Heart right ventricle (tissue), 16 donors: ENCODE measurements around the gene LRRC8E. TPM values are rescaled to one million over a fixed set of nuclear protein-coding genes. Genes with fewer than 3 reads are reported as not detected.
"Not testable (repeated sequence)": the region's sequence is repeated elsewhere in the genome, so short reads cannot be mapped to it uniquely, and the experiment has no call there.

Experiments used
- ATAC-seq, 8 donors: fragments of 200-7000 bp; cut with Tn5 transposase; one replicate each; pipeline ENCODE4 v1.9.1; 2020; ENCODE audit warnings: mild to moderate bottlenecking in 8 of 8, moderate library complexity in 8 of 8, moderate number of reproducible peaks in 1 of 8
- DNase-seq, 2 donors: peaks; one replicate each; pipeline ENCODE4 v3.0.0-alpha.2; 2020
- H3K27ac ChIP-seq, 10 donors: fragments of 200-600 bp; sonication (generic) in 2 of 10; one replicate each; pipeline versions ENCODE4 v1.5.0 to v1.8.0; 2020 to 2022; ENCODE audit warnings: mild to moderate bottlenecking in 3 of 10
- H3K27me3 ChIP-seq, 7 donors: fragments of 200-600 bp; one replicate each; pipeline ENCODE4 v1.8.0; 2021 to 2022; ENCODE audit warnings: mild to moderate bottlenecking in 2 of 7
- H3K36me3 ChIP-seq, 9 donors: fragments of 200-600 bp; sonication (generic) in 1 of 9; one replicate each; pipeline versions ENCODE4 v1.5.0 to v1.8.0; 2020 to 2022; ENCODE audit warnings: mild to moderate bottlenecking in 2 of 9
- H3K4me1 ChIP-seq, 9 donors: fragments of 200-600 bp; sonication (generic) in 1 of 9; one replicate each; pipeline versions ENCODE4 v1.5.0 to v1.8.0; 2020 to 2022; ENCODE audit warnings: mild to moderate bottlenecking in 4 of 9
- H3K4me3 ChIP-seq, 10 donors: fragments of 200-600 bp; sonication (generic) in 2 of 10; one replicate each; pipeline versions ENCODE4 v1.5.0 to v1.8.0; 2020 to 2022; ENCODE audit warnings: mild to moderate bottlenecking in 7 of 10, moderate library complexity in 2 of 10
- H3K9me3 ChIP-seq, 11 donors: fragments of 200-600 bp in 10 of 11; sonication (generic) in 2 of 11; one replicate each; pipeline versions ENCODE4 v1.5.0 to v1.8.0; 2013 to 2022; ENCODE audit warnings: mild to moderate bottlenecking in 2 of 11, control low read depth in 1 of 11, moderate library complexity in 1 of 11
- WGBS, 2 donors: extraction: QIAGEN DNeasy Blood & Tissue Kit; methylation state at CpG; one replicate each; pipeline ENCODE4 v1.1.7; 2013; ENCODE audit warnings: inconsistent platforms in 1 of 2; 5-methylcytosine and 5-hydroxymethylcytosine counted together
- intact Hi-C, 10 donors: fragments of 100-400 bp; cut with DNase I; formaldehyde crosslinking; loops; one replicate each; pipeline versions ENCODE4 v1.11.1 to v1.14.2; 2022
- polyA plus RNA-seq, 2 donors: library from polyadenylated mRNA; stranded (reverse); fragments of 200-250 nt; gene quantifications; one replicate each; pipeline ENCODE4 v1.2.3, GENCODE V29; 2013
- total RNA-seq, 10 donors: library from RNA; stranded (reverse); fragmentation: NEBNext Ultra II Directional in 3 of 10; extraction: Animal tissue kit (Norgen Biotek cat#: 25700) in 3 of 10; gene quantifications; one replicate each; pipeline versions ENCODE4 v1.2.1 to v1.2.4, GENCODE V29; 2021 to 2023
- TF ChIP-seq, protein P1 (sequence below), 9 donors: fragments of 200-600 bp; sonication (generic) in 2 of 9; IDR thresholded peaks; one replicate each; pipeline versions ENCODE4 v1.5.0 to v1.8.0; 2021 to 2022; ENCODE audit warnings: antibody characterized with exemption in 9 of 9, mild to moderate bottlenecking in 5 of 9, moderate library complexity in 1 of 9
- donor health status: Arrhythmogenic right ventricular cardiomyopathy.
- donor health status: ischemic (EF 13 %, LVEDD 7.1; RV severe dilation, severe dysfunction).
- donor health status: healthy with polysubstance abuse.
- donor health status: DM: no; HTN: yes; CAD: no.
- donor health status: DM: no; HTN: no; CAD: no.
- donor health status: ischemic (EF 25% LVEDD 6.9; RV normal size, moderate dysfunction).
- donor health status: ischemic (EF 25% LVEDD 5.7; RV mildly dilated, moderate dysfunction).
- donor health status: healthy.
- donor health status: DM: yes; HTN: yes; CAD: no.
- donor health status: Ischemic cardiomyopathy.
- donor health status: ischemic (EF 35%, LVEDD 5.7; RV mildly dilated, moderate dysfunction).
- donor health status: nonischemic (EF 11% LVEDD 7.7; RV severe dilation, severe dysfunction).
- donor health status: DM: yes; HTN: yes; CAD: no.
- donor health status: PGD.
- donor health status: ischemic (EF 29% LVEDD 5.4; RV normal size, mild dysfunction).
- donor health status: nonischemic (EF 23%, LVEDD 6.1; RV moderate dilation, normal function).

The LRRC8E gene
- total and polyA plus RNA-seq, 12 donors = 0.33 to 3.3 (median 0.99) TPM

GRCh38 chr19:7858109-7858770 is 30.1 kb upstream of the LRRC8E start:
- WGBS, 2 donors = 75 to 80% methylated on average over 29 of the region's 29 CpGs
- Histone ChIP-seq H3K4me3 (no peak overlapping the region), H3K27ac (no peak overlapping the region), H3K27me3 (peaks cover 0 to 26% (median 14%) of the 10 kb centered on the region in 7 donors), H3K36me3 (peaks cover 0 to 21% (median 0%) of the 10 kb centered on the region in 9 donors), H3K9me3 (no peaks in the 10 kb centered on the region), H3K4me1 (peaks cover 0 to 27% (median 16%) of the 10 kb centered on the region in 9 donors)
- TF ChIP-seq, protein P1, sequence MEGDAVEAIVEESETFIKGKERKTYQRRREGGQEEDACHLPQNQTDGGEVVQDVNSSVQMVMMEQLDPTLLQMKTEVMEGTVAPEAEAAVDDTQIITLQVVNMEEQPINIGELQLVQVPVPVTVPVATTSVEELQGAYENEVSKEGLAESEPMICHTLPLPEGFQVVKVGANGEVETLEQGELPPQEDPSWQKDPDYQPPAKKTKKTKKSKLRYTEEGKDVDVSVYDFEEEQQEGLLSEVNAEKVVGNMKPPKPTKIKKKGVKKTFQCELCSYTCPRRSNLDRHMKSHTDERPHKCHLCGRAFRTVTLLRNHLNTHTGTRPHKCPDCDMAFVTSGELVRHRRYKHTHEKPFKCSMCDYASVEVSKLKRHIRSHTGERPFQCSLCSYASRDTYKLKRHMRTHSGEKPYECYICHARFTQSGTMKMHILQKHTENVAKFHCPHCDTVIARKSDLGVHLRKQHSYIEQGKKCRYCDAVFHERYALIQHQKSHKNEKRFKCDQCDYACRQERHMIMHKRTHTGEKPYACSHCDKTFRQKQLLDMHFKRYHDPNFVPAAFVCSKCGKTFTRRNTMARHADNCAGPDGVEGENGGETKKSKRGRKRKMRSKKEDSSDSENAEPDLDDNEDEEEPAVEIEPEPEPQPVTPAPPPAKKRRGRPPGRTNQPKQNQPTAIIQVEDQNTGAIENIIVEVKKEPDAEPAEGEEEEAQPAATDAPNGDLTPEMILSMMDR (IDR thresholded peaks at IDR 0.05) = no peak
- intact Hi-C loops = loop anchor here in 4 of 10 donors (5.0 to 10.0 kb wide), 2 partner anchors 64 to 67 kb away; partner anchors contain the start of genes SNAPC2 (in 4 of the 4) and CTXN1 (in 3 of the 4)
- DNase-seq (no peak), ATAC-seq (no peak)

- Histone ChIP-seq H3K4me1 (peaks cover 0 to 24% (median 16%) of the 10 kb centered on the region in 9 donors), H3K36me3 (peaks cover 0 to 25% (median 0%) of the 10 kb centered on the region in 9 donors), H3K27me3 (peaks cover 4 to 34% (median 17%) of the 10 kb centered on the region in 7 donors)
- not testable (repeated sequence) for H3K27ac ChIP-seq, H3K9me3 ChIP-seq, DNase-seq, H3K4me3 ChIP-seq, ATAC-seq
- 97 to 98% methylated on average over 8 of the region's 8 CpGs for WGBS, 2 donors
- intact Hi-C loops = loop anchor here in 4 of 10 donors (5.0 to 10.0 kb wide), 2 partner anchors 63 to 66 kb away; partner anchors contain the start of genes SNAPC2 (in 4 of the 4) and CTXN1 (in 3 of the 4)
Observed at GRCh38 chr19:7859087-7859486, 29.2 kb upstream of the LRRC8E start.

DNA sequence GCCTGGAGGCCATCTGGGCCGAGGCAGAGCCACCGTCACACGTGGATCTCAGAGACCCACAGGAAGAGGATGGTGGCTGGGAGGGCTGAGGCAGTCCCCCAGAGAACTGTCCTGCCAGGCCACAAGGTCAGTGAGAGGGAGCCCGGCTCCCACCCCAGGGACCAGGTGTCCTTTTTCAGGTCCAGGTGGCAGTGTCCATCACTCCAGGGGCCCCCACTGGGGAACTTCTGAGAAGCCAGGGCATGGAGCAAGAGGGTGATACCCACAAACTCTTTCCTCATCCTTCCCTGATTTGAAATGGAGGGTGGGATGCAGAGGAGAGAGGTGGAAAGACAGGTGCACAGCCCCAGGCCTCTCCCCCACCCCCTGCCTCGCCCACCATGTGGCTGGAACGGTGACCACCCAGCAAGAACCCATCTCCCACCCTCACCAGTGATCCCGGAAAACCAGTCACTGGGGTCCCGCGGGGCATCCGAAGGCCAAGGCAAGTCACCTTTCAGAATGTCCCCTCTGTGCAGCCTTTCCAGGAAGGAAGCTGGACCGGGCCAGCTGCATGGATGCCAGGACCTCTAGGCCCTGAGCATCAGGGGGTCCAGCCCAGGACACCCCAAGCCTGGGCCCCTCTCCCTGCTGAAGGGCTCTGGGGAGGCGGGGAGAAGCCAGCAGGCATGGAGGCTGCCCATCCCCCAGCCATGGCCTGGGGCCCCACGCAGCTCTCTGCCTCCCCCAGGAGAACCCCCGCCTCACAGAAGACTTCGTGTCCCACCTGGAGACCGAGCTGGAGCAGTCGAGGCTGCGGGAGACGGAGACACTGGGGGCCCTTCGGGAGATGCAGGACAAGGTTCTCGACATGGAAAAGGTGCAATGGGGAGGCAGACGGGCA is 28.2 kb upstream of the LRRC8E start:
- Histone ChIP-seq H3K36me3 (peaks cover 0 to 25% (median 0%) of the 10 kb centered on the region in 9 donors), H3K27me3 (peaks cover 4 to 44% (median 27%) of the 10 kb centered on the region in 7 donors), H3K9me3 (no peaks in the 10 kb centered on the region), H3K27ac (no peak overlapping the region), H3K4me3 (no peak overlapping the region), H3K4me1 (peaks cover 0 to 24% (median 16%) of the 10 kb centered on the region in 9 donors)
- TF ChIP-seq, protein P1 (IDR thresholded peaks at IDR 0.05) = no peak
- WGBS, 2 donors = 86 to 93% methylated on average over 22 of the region's 22 CpGs
- ATAC-seq (no peak), DNase-seq (no peak)
- intact Hi-C loops = loop anchor here in 4 of 10 donors (5.0 to 10.0 kb wide), 2 partner anchors 62 to 65 kb away; partner anchors contain the start of genes SNAPC2 (in 4 of the 4) and CTXN1 (in 3 of the 4)

DNA sequence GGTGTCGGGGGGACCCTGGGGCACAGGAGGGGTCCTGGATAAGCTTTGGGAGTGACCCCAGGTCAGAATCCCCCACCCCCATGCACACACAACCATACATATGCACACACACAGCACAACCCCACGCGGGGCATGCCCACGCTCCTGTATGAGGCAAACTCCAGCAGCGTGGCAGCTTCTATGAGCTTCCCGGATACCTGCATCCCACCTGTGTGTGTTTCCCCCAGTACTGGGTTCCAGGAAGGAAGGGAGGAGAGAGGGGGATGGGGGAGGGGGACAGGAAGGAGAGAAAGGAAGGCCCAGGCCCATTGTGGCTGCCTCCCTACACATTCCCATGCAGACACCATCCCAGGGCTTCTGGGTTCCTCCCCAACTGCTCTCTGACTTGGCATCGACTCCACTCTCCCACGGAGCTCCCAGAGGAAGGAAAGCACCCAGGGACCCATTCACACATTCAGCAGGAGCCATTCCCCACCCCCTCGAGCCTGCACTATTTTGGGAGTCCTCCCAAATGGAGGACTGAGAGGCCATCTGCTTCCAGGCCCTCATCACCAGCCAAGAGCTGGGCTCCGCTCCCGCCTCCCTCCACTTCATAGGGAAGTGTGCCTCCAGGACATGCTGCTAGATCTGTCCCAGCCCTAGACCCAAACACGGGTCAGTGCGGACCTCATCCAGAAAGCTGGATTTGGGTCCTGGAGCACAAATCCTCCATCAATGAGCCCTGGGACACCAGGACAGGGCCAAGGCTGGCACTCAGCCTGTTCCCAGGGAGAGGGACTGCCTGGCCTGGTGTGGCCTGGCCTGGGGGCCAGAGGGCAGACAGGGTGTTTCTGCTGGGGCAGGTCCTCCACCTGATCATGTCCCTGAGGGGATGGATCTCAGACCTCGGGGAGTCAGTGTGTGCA is 27.3 kb upstream of the LRRC8E start:
- ATAC-seq (peak in 7 of 8 donors; percentile 29 to 78 (median 48)), DNase-seq (peak in 1 of 2 donors; percentile 33)
- no peaks in the 10 kb centered on the region for H3K9me3 ChIP-seq
- peaks cover 0 to 24% (median 16%) of the 10 kb centered on the region in 9 donors for H3K4me1 ChIP-seq
- 56 to 71% methylated on average over 14 of the region's 14 CpGs for WGBS, 2 donors
- no peak overlapping the region for H3K4me3 ChIP-seq
- H3K27ac ChIP-seq = peak overlapping the region in 2 of 10 donors; percentile 10 to 23
- peaks cover 0 to 25% (median 0%) of the 10 kb centered on the region in 9 donors for H3K36me3 ChIP-seq
- intact Hi-C loops = no loop called here
- TF ChIP-seq, protein P1 (IDR thresholded peaks at IDR 0.05) = no peak
- H3K27me3 ChIP-seq = peaks cover 4 to 53% (median 31%) of the 10 kb centered on the region in 7 donors
